H1 (cell line): ENCODE data around the gene IL1RAPL1. TPM values are rescaled to one million over a fixed set of nuclear protein-coding genes. Genes with fewer than 3 reads are reported as not detected.

Experiments
- ATF3 ChIP-seq: IDR thresholded peaks from 2 replicates; pipeline ENCODE4 v1.6.1; 2011; ENCODE audit warnings: low read depth, mild to moderate bottlenecking, low read length; ENCODE audit not compliant: insufficient read depth
- BACH1 ChIP-seq: IDR thresholded peaks from 2 replicates; pipeline ENCODE4 v1.6.1; 2012; ENCODE audit warnings: low read length, improper control_type of control experiment
- CHD1 ChIP-seq: IDR thresholded peaks from 2 replicates; pipeline ENCODE4 v1.6.1; 2012; ENCODE audit warnings: low read depth, low read length, improper control_type of control experiment
- CHD7 ChIP-seq: fragments of 300-600 bp; sonication (generic); IDR thresholded peaks from 2 replicates; pipeline ENCODE4 v1.7.1; 2012; ENCODE audit warnings: low read length, moderate library complexity, mild to moderate bottlenecking, inconsistent platforms; ENCODE audit not compliant: insufficient replicate concordance
- HDAC2 ChIP-seq, 2 experiments: fragments of 300-600 bp in 1 of 2; sonication (generic) in 1 of 2; IDR thresholded peaks; 2 replicates each; pipeline ENCODE4 v1.6.1; 2011 to 2012; ENCODE audit warnings: low read depth in 2 of 2, low read length in 2 of 2, mild to moderate bottlenecking in 2 of 2, moderate library complexity in 2 of 2, borderline replicate concordance in 1 of 2, inconsistent platforms in 1 of 2
- POLR2A ChIP-seq, 2 experiments: IDR thresholded peaks; 1 replicate in 1 of 2; 2 replicates in 1 of 2; pipeline ENCODE4 v1.6.1; 2011; ENCODE audit warnings: low read depth in 2 of 2, low read length in 2 of 2, mild to moderate bottlenecking in 2 of 2; ENCODE audit errors: control extremely low read depth in 1 of 2
- POLR2AphosphoS5 ChIP-seq: IDR thresholded peaks from 2 replicates; pipeline ENCODE4 v1.6.1; 2011; ENCODE audit warnings: low read depth, low read length
- SP1 ChIP-seq: IDR thresholded peaks from 2 replicates; pipeline ENCODE4 v1.6.1; 2011; ENCODE audit warnings: low read depth, low read length
- SRF ChIP-seq: IDR thresholded peaks from 2 replicates; pipeline ENCODE4 v1.6.1; 2011; ENCODE audit warnings: mild to moderate bottlenecking, low read depth, low read length, moderate library complexity
- polyA plus RNA-seq, 7 experiments: library from polyadenylated mRNA; depleted of rRNA in 3 of 7; stranded (reverse) in 5 of 7; unstranded in 2 of 7; fragments of >200 nt in 5 of 7; fragments of 200-250 nt in 2 of 7; gene quantifications; 1 replicate in 5 of 7; 2 replicates in 1 of 7; 4 replicates in 1 of 7; pipeline versions ENCODE4 v1.2.1 to v1.2.3, GENCODE V29; 2011 to 2013; ENCODE audit warnings: missing spikeins in 2 of 7, mixed read lengths in 2 of 7
- total RNA-seq: library from RNA; stranded (reverse); fragmentation: NEBNext Ultra II Directional; extraction: Animal tissue kit (Norgen Biotek cat#: 25700); gene quantifications from 2 replicates; pipeline ENCODE4 v1.2.1, GENCODE V29; 2021

The IL1RAPL1 gene
- total and polyA plus RNA-seq, 2 of the 8 experiments (the other 6 are each of a cell fraction or from before 2014, with no cell fraction given), result 0.11 to 0.35 TPM

- TF ChIP-seq CHD7 (no peak), HDAC2 (IDR thresholded peaks at IDR 0.05; ENCODE audit: borderline replicate concordance in 1 of 2, low read depth in 2 of 2, low read length in 2 of 2) (no peak), CHD1 (no peak), SP1 (no peak), POLR2A (IDR thresholded peaks at IDR 0.05; ENCODE audit: control extremely low read depth in 1 of 2, low read depth in 2 of 2, low read length in 2 of 2) (no peak), SRF (no peak), ATF3 (no peak), POLR2AphosphoS5 (no peak), BACH1 (no peak)
Observed at GRCh38 chrX:29876733-29877132, 1289.5 kb downstream of the IL1RAPL1 start (continued).
